ENCODE measurements around the gene CDIP1. TPM values are rescaled to one million over a fixed set of nuclear protein-coding genes. Genes with fewer than 3 reads are reported as not detected.

Gene CDIP1
- total and polyA plus RNA-seq, 2 experiments from 2014 or later = 39.2 to 57.6 TPM

- ATAC-seq = no peak
Observed at GRCh38 chr16:4548124-4548523, 9.6 kb upstream of the CDIP1 start.

More at GRCh38 chr16:4548124-4548523, 9.6 kb upstream of the CDIP1 start:
- H3K4me1 ChIP-seq (ENCODE audit: insufficient read depth) = no peaks in the 10 kb centered on the region
- Mint-ChIP-seq H3K27ac (no peak overlapping the region), H3K36me3 (ENCODE audit: low read depth) (no peaks in the 10 kb centered on the region), H3K9me3 (no peaks in the 10 kb centered on the region; the same call in 2 of the 3 replicates), H3K27me3 (ENCODE audit: insufficient read depth, low read depth, poor library complexity) (peaks cover 6% of the 10 kb centered on the region), H3K4me1 (peaks cover 3% of the 10 kb centered on the region; the same call in 1 of the 3 replicates), H3K4me3 (no peak overlapping the region)
- no peak for DNase-seq (ENCODE audit: low spot score)
- H3K27ac ChIP-seq (ENCODE audit: low read depth) = no peak overlapping the region
- H4K20me1 ChIP-seq (replicated peaks; ENCODE audit: insufficient read depth) = no peaks in the 10 kb centered on the region
- TF ChIP-seq REST (IDR thresholded peaks at IDR 0.05; ENCODE audit: unreplicated experiment) (no peak), ZNF114 (CRISPR knock-in tag; IDR thresholded peaks at IDR 0.05) (no peak), CTCF (conservative IDR thresholded peaks at IDR 0.05; ENCODE audit: low read depth in 2 of 2) (no peak), ZNF462 (CRISPR knock-in tag; IDR thresholded peaks at IDR 0.05) (no peak), NANOG (IDR thresholded peaks at IDR 0.05; ENCODE audit: borderline replicate concordance) (no peak), STAT1 (IDR thresholded peaks at IDR 0.05; ENCODE audit: unreplicated experiment) (no peak), EZH2 (IDR thresholded peaks at IDR 0.05; ENCODE audit: low read depth, unreplicated experiment) (no peak), ZNF331 (CRISPR knock-in tag; IDR thresholded peaks at IDR 0.05; ENCODE audit: low read depth) (no peak), EZH2phosphoT487 (IDR thresholded peaks at IDR 0.05; ENCODE audit: unreplicated experiment) (no peak)
- no peak overlapping the region for H2AFZ ChIP-seq
- no peaks in the 10 kb centered on the region for H3K36me3 ChIP-seq (ENCODE audit: insufficient read depth)
- H3F3A ChIP-seq (replicated peaks; ENCODE audit: low read depth) = no peaks in the 10 kb centered on the region
- no peaks in the 10 kb centered on the region for H3K79me2 ChIP-seq (replicated peaks; ENCODE audit: insufficient read depth)
- H3K27me3 ChIP-seq (ENCODE audit: insufficient read depth) = no peaks in the 10 kb centered on the region
- no peak overlapping the region for H3K4me3 ChIP-seq
- no peak overlapping the region for H3K4me2 ChIP-seq
- H3K9me2 ChIP-seq (ENCODE audit: insufficient read depth) = no peaks in the 10 kb centered on the region
